Camera-type eye (tissue), 1 donor: Measurements from ENCODE around the gene NTN5. TPM values are rescaled to one million over a fixed set of nuclear protein-coding genes. Genes with fewer than 3 reads are reported as not detected.

Experiments used
- total RNA-seq: library from RNA; depleted of rRNA; stranded (reverse); fragments of >200 nt; gene quantifications from one replicate; pipeline ENCODE4 v1.2.3, GENCODE V29; 2014

The NTN5 gene, protein sequence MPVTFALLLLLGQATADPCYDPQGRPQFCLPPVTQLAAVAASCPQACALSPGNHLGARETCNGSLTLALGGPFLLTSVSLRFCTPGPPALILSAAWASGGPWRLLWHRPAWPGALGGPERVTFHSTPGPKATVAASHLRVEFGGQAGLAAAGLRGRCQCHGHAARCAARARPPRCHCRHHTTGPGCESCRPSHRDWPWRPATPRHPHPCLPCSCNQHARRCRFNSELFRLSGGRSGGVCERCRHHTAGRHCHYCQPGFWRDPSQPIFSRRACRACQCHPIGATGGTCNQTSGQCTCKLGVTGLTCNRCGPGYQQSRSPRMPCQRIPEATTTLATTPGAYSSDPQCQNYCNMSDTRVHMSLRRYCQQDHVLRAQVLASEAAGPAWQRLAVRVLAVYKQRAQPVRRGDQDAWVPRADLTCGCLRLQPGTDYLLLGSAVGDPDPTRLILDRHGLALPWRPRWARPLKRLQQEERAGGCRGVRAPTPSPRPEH
- 1.6 TPM for total RNA-seq

DNA sequence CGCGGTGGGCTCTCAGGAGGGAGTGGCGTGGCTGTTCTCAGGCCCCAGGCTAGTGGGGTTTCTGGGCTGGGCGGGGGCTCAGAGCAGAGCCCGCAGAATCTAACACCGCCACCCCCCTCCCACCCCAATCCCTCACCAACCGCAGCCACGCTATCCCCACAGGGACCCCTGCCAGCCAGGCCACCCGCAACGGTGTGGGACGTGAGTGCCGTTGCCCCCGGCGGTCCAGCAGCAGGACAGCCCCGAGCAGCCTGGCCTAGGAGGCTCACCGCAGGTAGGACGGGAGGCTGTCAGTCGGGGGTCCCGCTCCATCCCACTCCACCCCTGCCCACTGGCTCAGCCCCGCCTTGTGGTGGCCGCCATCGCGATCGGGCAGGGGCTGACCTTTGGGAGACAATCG lies at the start of gene NTN5:
Gene NTN5 (minus strand): TSS at position 24 of the 400 bp plus-strand sequence. CDS start 2,031 bp downstream, outside the sequence.

DNA sequence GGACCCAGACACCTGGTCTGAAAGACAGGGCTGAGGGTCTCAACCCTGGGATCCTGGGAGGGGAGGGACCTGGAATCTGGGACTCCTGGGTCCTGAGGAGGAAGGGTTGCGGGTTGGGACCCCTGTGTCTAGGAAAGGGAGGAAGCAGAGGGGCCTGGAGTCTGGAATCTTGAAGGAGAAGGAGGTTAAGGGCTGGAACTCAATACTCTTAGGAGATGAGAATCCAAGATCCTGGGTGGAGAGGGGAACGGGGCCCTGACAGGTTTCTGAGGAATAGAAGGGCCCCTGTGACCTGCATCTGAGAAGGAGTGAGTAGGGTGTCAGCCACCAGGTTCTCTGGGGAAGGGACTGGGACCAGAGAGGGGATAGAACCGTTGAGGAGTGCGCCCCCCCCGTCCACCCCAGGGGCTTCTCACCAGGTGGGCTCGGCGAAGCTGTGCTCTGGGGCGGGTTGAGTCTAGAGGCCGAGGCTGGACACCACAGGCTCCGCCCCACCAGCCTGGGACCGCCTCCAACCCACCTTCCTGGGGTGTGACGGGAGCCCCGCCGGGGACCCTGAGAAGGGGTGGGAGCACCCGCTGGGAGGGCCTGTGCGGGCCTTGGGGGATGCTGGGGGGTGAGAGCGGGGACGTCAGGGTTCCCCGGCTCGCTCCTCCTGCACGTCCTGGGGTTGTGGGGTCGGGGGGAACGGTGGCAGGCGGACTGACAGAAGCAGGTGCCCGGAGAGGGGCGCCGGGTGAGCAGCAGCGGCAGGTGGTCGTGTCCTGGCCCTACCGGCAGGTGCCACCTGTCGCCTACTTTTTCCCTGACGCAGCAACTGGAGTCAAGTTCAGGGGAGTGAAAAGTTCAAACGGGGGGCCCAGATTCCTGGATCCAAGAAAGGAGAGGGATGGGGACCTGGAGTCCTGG lies 46.7 kb upstream of the NTN5 start, which contains the start of gene MAMSTR:
Gene MAMSTR (minus strand): TSS at position 463 of the 909 bp plus-strand sequence. CDS start 694 bp downstream, outside the sequence.

DNA sequence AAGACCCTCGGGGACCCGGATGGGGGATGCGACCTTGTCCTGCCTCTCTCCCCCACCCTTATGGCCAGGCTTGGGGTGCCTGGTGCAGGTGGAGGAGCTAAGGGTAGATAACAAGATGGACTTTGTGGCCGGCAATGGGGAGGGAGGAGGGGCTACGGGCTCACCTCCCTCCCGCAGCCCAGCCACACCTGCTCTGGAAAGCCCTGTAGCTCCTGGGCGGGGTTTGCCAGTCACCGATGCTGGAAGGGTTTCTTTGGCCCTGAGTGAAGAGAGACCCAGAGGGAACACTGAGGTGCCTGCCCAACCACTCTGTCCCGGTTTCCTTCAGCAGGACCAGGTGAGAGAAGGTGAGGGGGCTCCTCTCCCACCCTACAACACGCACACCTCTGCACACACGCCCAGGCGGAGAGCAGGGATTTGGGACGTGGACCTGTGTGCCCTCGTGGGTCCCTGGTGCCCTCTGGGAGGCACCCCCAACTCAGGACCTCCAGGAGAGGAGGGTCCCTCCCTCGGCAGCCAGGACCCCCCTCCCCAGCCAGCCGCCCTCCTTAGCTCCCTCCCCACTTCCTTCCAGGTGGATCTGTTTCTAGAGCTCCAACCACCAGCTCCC lies 23.0 kb upstream of the NTN5 start, which contains the start of gene FUT2:
Gene FUT2 (plus strand): TSS at position 229 of the 610 bp plus-strand sequence. CDS start 6,986 bp downstream, outside the sequence.

DNA sequence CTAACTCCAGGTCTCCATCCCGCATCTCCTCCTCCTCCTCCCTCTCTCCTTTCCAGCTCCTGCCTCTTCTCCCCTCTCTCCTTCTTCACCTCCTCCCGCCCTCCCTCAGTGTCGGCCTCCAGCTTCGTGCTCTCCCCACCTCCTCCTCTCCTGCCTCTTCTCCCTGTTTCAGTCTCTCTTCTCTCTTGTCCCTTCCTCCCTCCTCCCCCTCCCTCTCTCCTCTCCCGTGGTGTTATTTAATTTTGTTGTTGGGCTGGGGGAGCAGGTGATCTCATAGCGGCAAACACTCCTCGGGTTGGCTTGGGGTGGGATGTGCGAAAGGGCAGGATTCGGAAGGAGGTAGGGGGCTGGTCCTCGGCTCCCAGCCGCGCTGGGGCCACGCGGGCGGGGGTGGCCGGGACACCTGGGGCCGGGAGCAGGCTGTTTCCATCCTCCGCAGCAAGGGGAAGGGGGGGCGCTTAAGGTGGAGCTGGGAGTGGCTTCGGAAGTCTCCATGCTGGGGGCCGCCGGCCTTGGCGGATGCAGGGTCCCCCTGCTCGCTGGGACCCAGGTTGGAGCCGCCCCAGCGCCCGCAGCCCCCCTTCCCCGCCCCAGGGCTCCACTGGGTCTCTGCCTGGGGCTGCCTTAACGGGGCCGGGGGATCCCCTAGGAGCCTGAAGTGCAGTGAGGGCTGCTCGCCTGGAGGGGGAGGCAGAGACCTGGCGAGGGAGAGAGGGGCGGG lies 26.7 kb downstream of the NTN5 start, which contains the start of gene CA11:
Gene CA11 (minus strand): TSS at position 187 of the 721 bp plus-strand sequence. CDS start 555 bp downstream, outside the sequence.

DNA sequence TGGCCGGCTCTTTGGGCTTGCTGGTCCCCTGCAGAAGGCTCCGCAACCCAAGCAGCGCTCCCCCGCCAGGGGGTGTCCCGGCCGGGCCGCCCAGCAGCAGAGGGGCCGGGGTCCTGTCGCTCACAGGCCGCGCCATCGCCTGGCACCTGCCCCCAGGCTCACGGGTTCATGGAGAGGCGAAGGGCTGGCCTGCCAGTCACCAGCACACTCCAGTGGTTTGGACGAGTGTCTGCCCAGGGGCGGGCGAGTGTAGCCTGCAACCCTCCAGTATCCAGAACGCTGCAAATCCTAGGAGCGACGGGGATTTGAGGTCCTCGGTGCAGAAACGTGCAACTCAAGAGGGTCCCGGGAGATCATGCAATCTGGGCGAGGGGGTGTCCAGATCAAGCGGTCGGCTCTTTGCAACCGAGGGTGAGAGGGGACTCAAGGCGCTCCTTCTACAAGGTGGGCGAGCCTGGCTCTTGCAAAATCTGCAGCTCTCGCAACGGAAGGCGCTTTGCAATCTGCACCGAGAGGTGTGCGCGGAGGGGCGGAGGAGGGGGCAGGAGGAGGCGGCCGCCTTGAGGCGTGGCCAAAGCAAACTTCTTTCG lies 35.9 kb downstream of the NTN5 start, which contains the start of gene DBP:
Gene DBP (minus strand): TSS at position 521 of the 590 bp plus-strand sequence. CDS start 385 bp downstream, at position 136.

DNA sequence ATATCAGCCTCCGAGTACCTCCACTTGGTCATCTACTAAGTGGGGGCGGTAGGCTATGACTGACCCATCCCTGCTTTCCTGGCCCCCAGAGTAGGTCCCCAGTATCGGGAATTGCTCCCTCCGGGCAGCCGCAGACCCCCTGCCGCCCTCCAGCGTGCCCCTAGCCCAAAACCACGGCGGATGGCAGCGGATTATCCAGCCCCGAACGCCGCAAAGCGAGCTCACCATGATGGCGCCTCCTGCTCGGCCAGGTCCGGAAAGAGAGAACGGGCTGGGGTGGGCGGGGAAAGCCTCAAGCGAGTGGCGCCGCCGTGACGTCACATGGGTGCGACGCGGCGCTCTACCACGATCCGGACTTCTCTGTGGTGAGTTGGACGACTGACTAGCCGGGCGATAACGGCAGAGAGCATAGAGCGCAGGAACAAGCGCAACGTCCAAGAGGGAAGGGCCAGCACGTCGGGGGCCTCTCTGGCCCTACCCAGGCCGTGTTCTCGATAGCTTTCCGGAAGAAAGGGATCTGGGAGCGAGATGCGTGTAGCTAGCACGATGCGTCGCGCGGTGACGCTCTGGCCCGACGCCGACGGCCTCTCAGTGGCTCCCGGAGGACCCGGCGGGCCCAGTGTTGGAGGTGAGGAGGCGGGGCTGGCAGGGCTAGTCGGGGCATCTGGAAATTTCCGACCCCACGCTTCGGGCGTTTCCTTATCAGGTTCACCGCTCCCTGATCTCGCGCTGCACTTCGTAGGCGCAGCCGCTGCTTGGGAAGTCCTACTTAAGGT lies 53.7 kb downstream of the NTN5 start, which contains the start of the genes RPL18 and SPHK2:
Gene RPL18 (minus strand): TSS at position 263 of the 776 bp plus-strand sequence. CDS start 35 bp downstream, at position 228.
Gene SPHK2 (plus strand): TSS at position 591 of the 776 bp plus-strand sequence. CDS start 1,009 bp downstream, outside the sequence.

DNA sequence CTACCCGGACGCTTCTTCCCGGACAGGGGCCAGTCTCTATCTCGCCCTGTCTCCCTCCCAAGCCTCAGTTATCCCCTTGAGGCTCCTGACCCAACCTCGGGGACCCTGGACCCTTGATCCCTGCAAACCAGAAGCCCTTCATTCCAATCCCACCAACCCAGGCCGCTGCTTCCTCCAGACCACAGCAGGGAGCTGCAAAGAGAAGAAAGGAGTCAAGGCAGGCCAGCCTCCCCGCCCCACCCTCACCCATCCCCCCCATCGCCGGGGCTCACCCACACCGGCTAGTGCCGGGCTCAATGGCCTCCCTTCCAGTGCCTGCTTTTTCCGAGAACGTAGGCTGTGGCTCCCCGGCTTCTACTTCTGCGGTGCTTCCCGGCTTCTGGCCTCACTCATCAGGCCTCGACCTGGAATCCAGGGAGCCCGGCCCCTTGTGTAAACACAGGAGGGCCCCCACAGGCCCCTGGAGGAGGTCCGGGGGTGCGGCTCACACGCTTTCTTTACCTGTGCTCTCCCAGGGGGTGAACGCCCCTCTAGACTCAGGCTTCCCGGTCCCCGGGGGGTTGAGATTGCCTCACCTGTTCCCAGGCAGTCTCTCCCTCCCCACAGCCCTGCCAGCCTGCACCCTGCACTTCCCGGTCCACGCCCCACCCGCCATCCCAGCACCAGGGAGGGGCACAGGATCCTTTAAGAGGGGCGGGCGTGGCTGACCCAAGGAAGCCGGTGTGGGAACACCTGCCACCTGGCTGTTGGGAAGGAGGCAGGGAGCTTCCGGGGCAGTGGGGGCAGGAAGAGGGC lies 58.2 kb downstream of the NTN5 start, which contains the start of gene FAM83E:
Gene FAM83E (minus strand): TSS at position 641 of the 795 bp plus-strand sequence. CDS start 1,704 bp downstream, outside the sequence.

Other genes starting within 250 kb of the NTN5 start
- 26.2 TPM for gene GRWD1, start 227.0 kb downstream of the NTN5 start, total RNA-seq
- 1.6 TPM for gene KCNJ14, start 217.4 kb downstream of the NTN5 start, total RNA-seq
- gene CYTH2, start 203.6 kb downstream of the NTN5 start, total RNA-seq = 72.9 TPM
- gene LMTK3, start 161.2 kb downstream of the NTN5 start, total RNA-seq = 6.1 TPM
- 1.1 TPM for gene SULT2B1, start 120.8 kb downstream of the NTN5 start, total RNA-seq
- gene SPACA4, start 66.3 kb downstream of the NTN5 start, total RNA-seq = not detected
- 1.4 TPM for gene FAM83E, start 57.9 kb downstream of the NTN5 start, total RNA-seq
- 1,106 TPM for gene RPL18, start 53.8 kb downstream of the NTN5 start, total RNA-seq
- 12.5 TPM for gene SPHK2, start 53.5 kb downstream of the NTN5 start, total RNA-seq
- 26.7 TPM for gene DBP, start 35.6 kb downstream of the NTN5 start, total RNA-seq
- 6.4 TPM for gene CA11, start 26.8 kb downstream of the NTN5 start, total RNA-seq
- 0.44 TPM for gene FUT2, start 23.0 kb upstream of the NTN5 start, total RNA-seq
- gene MAMSTR, start 46.7 kb upstream of the NTN5 start, total RNA-seq = 4.2 TPM
- 11.4 TPM for gene RASIP1, start 67.6 kb upstream of the NTN5 start, total RNA-seq
- gene IZUMO1, start 73.9 kb upstream of the NTN5 start, total RNA-seq = not detected
- gene FUT1, start 79.6 kb upstream of the NTN5 start, total RNA-seq = 1.9 TPM
- gene FGF21, start 82.5 kb upstream of the NTN5 start, total RNA-seq = not detected
- gene BCAT2, start 138.0 kb upstream of the NTN5 start, total RNA-seq = 27.3 TPM
- gene HSD17B14, start 163.5 kb upstream of the NTN5 start, total RNA-seq = 13.8 TPM
- 10.8 TPM for gene PLEKHA4, start 195.6 kb upstream of the NTN5 start, total RNA-seq
- gene PPP1R15A, start 199.4 kb upstream of the NTN5 start, total RNA-seq = 42.4 TPM
- gene TULP2, start 225.7 kb upstream of the NTN5 start, total RNA-seq = 0.22 TPM
- 153 TPM for gene NUCB1, start 227.3 kb upstream of the NTN5 start, total RNA-seq